DMS 273 (cell line): ENCODE measurements around the gene FBXW4.

Experiments used
- DNase-seq: peaks from one replicate; lab custom pipeline; 2025; ENCODE audit not compliant: unreplicated experiment; lab: John Stamatoyannopoulos, UW

The FBXW4 gene

DNA sequence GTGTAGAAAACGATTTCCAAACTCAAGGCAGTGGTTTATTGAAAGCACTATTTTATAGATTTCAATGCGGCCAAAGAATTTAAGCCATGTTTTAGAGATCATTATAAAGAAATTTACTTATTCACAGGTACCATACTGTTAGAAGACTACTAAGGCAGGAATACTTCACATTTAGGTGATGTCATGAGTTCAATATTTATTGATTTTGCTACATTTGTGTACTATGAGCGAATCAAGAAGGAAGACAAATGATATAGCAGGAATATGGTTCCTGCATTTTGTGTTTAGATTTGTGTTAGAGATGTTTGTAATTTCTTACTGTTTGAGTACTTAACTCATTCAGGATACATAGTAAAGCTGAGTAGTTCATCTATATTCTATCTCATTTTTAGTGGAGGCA, 1.7 kb upstream of the FBXW4 start:
- DNase-seq: no peak

DNA sequence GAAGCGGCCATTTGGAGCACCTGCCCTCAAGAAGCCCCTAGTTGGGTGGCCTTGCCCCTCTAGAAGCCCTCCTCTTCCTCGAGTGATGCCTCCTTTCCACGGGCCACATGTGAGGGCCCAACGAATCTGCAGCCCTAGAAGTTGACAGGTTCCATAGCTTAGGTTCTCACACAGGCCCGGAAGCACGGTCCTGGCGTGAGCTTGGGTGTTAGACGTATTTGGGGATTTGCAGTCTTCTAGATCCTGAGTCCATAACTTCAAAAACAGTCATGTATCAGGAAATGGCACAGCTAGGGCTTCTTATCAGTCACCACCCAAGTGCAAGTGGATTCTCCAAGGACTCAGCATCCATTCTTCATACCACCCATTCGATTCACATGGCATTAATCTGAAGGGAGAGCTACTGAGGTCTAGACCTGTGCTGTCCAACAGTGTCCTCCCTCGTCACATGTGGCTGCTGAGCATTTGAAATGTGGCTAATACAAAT, 477 bp upstream of the FBXW4 start:
- peak; percentile 40 for DNase-seq

DNA sequence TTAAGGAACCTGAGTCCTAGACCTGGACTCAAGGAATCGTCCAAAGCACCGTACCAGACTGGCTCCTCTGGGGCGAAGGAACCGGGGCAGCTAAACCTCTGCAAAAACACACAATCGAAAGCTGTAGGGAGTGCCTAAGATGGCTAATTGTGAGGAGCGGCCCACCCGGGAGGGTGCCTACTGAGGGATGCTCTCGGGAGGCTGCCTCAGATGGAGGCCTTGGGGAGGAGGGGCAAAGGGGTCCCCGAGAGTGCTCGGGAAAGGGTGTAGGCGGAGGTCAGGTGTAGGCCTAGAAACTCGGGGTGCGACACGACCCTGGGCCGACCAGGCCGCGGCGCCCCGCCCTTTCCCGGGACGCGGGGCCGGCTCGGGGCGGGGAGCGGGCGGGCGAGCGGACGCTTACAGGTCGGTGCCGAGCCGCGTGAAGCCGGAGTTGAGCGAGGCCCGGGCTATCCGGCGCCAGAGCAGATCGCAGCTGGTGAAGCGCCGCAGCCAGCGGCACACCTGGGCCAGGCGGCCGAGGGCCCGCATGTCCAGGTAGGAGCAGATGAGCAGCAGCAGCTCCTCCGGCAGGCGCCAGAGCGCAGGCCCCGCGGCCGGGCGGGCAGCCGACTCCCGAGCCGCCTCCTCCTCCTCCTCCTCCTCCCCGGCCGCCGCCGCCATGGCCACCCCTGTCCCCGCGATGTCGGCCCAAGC, 844 bp downstream of the FBXW4 start:
- DNase-seq: peak; percentile 73

DNA sequence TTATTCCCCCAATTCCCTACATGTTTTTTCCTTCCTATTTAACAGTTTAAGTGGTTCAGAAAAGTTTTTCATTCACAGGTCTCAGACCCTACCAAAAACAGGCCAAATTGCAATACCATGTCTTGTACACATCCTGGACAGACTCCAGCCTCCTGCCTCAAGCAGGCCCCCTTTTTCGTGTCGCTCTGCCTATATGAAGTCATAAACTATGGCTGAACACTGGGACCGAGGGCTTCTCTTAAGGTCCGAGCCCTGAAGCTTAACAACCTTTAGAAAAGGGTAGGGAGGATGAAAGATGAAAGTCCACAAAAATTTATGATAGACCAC, 1.4 kb downstream of the FBXW4 start:
- peak; percentile 73 for DNase-seq

DNA sequence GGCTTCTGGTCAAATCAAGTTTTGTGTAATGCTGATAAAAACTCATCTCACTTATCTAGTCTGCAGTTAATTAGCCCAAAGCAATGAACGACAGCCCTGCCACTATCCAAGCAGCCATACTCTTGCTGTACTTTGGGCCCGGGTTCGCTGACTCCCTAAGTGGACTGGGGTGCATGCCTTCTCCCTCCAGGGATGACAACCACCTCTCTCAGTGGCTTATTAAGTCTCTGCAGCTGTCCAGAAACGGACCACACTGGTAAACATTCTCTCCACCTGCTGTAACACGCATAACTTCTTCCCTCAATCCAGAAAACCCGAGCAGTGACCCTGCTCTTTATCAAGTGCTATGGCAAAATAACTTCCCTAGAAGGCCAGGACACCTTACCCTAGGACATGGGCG, 3.9 kb downstream of the FBXW4 start:
- no peak for DNase-seq

DNA sequence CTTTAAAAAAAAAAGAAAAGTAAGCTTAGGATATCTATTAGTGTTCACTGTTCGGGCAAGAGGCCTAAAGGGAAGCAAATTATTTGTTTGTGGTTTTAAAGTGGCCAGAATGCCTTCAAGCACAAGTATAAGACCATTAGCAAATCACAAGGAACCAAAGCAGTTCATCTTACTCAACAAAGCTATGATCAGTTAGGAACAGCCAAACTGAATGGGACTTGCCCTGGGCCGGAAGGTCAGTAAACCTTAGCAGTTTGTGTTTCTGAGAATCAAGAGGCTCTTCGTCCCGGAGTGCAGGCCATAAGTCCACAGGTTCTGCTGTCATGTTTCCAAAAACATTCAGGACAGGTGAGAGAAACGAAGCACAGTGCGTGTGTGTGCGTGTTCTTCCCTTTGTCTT, 4.5 kb downstream of the FBXW4 start:
- DNase-seq: no peak

DNA sequence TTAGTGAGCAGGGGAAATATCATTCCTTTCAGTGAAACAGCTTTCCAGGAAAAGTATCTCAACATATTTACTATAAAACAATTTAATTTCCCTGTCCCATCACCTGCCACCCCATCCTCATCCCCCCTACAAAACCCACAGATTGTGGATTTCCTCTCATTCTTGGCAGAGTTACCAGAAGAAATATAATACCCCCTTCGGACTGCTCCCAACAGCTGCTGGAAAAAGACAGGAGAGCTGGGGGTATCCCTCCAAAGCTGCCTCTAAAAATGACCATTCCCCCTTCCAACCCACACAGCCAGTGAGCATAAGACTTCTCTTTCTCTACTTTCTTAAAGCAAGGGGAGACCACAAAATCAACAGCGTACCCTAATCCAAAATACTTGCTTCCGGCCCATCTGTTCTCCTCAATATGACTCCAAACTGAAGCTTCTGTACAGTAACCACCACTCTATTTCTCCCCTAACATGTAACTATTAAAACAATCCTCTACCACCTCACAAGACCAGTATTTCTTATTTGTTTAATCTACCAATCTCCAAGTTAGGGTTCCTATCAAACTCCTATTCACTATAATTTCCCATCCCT, 7.8 kb downstream of the FBXW4 start:
- peak; percentile 70 for DNase-seq

DNA sequence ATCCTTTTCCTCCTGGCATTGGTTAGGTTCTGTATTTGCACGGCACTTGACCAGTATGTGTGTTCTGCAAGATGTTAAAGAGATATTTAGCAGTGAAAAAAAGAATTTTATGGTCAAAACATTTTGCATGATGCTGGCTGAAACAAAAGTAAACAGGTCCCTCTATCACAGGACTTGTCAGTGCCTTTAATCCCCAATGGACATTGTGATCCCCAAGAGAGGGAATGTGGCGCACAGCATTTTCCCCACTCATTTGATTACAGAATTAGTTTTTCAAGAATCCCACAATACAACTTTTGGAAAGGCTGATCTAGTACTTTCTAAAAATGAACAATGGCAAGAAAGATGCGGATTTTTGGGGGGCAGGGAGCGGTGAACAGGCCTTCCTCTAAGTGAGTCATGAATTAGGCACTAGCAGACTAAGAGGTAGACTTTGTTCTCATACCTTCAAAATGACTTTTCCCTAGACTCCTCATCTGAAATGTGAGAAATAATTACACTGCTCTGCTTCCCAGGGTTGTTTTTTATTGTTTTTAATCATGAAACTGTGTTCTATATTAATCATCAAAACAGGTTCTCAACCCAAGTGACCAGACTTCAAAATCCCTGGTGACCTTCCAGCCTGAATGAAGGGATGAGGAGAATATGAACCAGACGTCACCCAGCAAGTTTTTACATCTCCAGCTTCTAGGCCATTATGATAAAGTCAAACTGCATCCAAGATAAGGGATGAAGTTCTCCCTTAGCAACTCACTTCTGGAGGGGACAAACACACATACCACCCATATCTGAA, 8.6 kb downstream of the FBXW4 start:
- no peak for DNase-seq

DNA sequence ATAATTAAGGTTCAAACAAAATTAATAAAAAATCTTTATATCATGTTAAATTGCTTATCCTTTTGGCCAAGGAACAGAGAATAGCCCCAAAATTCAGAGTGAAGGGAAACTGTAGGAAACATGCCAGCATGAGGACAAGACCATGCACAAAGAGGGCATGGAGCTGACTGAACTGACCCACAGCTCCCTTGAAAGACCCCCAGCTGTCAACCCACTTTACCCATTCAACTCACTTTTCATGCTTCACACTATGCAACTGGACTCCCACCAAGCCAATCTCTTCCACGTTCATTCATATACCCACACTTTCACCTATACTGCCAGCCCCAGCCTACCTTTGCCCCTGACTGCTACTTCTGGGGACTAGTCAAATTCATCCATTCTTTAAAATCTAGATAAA, 10.2 kb downstream of the FBXW4 start:
- no peak for DNase-seq

DNA sequence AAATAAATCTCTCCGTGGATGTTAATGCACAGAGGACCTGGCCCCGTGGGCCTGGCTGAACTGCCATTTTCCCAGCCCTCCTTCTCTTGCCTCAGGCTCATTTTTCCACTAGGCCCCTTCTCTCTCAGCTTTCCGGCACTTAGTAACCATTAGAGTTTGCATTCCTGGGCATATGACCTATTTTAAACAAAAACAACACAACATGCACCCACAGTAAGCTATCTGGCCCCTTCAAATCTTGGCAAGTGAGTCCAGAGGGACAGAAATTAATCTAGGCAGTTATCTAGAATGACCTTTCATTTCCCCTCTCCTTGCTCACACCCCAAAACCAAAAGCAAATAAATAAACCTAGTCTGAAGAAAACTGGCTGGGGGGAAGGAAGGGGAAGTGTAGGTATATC, 11.7 kb downstream of the FBXW4 start:
- DNase-seq: no peak

DNA sequence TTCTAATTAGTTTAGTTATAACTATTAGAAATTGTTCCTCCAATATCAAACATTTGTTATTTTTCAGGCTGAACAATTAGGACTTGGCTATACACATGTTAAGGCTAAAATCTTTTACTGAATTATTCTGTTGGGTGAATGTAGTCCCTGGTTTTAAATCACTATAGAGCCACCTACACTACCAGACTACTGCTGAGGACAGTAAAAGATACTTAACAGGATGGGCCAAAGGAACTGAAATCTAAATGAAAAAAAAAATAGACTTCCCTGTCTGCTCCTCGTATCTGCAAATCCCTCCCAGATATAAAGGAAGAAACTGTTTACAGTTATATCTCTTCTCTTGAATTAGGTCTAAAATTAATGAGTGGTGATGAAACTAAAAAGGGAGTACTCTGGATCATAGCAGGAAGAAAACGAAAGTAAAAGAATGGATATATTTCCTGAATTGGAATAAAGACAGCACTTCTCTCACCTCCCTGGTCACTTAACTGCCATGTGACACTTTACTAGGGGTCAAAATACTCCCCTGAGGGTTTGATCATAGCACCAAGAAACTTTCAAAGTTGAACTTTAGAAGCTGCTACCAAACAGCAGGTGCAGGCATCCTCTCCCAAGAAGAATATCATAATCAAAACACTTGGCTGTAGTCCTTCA, 12.7 kb downstream of the FBXW4 start:
- DNase-seq: no peak

DNA sequence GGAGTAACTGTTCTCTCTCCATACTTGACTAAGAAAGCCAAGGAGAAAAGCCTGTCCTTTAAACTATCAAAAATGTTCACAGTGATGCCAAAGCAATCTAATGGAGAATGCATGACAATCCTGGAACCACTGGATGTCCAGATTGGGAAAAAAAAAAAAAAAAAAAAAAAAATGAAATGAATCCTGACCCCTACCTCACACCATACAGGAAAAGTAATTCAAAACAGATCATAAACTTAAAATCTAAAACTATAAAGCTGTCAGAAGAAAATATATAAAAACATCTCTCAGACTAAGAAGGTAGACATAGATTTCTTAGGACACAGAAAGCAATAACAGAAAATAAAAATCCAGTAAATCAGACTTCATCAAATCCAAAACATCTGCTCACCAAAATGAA, 18.4 kb downstream of the FBXW4 start:
- no peak for DNase-seq

DNA sequence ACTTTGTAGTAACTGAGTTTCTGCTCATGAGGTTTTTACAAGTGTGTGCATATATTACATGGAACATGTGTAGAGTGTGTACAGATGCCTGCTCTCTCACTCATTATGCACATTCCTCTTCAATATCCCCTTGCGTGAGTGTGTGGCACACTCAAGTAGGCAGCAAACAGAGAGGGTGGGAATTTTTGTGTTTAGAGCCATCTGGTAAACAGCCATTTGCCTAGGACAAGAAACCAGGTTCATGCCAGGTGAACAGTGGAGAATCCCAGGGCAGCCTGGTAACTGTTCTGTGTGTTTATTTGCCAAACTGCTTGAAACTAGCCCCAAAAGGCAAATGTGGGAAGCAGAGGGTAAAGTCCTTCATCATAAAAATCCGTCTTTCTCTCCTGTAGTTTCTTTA, 19.9 kb downstream of the FBXW4 start:
- DNase-seq: no peak

DNA sequence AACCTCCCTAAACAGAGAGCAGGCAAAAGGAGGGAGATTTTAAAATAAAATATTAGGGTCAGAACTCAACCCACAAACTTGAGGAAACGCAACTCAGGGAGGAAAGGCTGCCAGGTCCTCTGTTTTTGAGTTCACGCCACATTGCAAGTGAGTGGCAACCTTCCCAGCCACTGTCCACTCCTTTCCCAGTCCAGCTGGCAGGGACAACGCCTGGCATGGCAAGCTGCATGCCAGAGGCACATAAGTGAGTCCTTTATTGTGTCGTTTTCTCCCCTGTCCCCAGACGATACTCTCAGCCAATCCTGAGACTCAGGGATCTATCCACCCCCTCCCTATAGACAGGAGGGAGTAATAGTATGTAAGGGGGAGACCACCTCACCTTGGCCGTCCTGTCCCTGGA, 22.4 kb downstream of the FBXW4 start:
- DNase-seq: no peak

DNA sequence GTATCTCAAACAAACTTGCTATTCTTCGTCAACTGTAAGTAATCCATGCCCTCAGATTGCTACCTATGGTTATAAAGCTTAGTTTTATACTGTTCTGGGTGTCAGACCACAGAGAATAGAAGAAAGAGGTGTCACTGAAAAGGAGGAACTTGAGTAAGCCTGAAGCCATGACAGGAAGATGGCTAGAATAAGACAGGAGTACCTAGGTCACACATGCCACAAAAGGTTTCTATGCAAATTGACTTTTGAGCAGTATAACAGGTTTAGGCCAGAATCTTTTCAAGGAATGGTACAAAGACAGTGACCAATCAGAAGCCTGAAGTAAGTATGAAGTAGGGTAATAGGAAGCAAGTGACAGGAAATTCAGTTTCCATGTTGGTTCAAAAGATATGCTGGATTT, 23.5 kb downstream of the FBXW4 start:
- DNase-seq: no peak

DNA sequence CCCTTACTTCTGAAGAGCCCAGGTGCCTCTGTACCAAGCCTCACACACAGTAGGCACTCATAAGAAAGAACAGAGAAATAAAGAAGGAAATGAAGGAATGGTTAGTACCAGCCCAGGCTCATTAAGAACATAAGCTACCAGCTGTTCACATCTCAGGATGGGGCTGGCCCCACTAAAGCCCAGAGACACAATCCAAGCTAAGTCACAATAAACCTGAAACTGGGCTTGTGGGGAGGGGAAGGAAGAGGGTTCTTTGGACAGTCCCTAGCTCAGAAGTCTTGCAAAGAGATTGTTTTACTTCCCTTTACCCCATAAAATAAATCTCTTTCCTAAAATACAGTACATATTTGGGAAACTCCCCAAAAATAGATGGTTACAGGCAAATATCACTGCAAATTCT, 24.3 kb downstream of the FBXW4 start:
- DNase-seq: no peak

DNA sequence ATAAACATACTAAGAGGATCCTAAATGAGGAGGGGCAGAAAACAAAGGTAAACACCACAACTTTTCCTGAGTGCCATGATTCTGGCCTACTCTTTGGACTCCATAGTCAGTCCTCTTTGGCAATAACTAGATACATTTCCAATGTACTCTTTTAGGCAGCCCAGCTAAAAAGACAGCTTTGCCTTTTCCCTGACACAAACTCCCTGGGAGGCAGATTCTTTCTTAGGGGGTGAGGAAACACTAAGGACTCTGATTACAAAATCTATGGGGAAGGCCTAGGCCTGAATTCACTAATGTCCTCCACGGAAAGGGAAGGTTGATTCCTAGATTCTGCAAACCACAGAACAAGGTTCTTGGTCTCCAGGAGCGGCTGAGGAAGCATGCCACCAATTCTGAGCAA, 25.8 kb downstream of the FBXW4 start:
- DNase-seq: no peak

DNA sequence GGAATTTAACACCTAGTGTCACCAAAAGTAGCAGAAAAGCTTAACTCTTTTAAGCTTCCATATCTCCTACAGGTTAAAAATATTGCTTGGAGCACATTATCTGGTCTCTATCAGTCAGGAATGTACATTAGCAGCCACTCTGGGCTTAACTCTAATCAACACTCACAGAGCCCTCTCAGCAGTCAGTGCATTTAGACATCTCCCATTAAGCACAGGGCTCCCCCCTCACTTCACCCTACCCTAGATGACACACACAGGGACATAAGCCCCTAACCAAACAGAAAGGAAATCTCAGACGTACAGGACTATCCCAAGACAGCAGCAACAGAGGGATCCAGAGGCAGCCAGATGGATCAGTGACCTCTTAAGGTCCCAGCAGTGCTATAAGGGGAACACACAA, 26.4 kb downstream of the FBXW4 start:
- no peak for DNase-seq

DNA sequence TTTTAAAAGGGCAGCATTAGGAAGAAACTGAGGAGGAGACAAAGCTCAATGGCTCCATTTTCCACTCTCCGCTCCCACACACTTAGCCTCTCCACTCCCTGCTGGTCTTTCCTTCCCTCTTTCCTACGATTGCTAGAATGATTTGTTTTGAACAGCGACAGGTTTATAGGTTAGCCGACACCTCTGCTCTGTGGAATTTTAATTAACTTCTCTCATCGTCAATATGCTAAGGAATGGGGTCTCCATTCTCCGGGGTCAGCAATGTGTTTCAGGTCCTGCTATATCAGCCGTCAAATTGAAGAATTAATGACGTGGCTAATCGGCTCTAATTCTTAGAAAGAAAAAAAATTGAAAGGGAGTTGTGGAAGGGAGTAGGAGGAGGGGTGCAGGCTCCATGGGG, 28.9 kb downstream of the FBXW4 start:
- no peak for DNase-seq

DNA sequence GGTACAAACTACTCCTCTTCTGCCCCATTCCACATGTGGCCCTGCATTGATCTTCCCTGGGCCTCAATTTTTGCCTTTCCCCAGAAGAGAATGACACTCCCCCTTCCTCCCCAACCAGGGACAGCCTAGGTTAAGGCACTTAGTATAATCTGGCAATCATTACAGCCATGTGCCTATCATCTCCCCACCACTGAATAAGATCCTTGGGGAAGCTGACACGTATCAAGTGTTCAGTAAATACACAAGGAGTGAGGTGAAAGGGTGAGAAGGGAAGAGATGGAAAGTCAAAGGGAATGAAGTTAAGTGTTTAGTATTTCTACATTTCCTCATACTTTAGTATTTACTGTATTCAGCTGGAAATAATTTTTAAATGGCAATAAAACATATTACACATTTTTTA, 31.9 kb downstream of the FBXW4 start:
- DNase-seq: no peak

DNA sequence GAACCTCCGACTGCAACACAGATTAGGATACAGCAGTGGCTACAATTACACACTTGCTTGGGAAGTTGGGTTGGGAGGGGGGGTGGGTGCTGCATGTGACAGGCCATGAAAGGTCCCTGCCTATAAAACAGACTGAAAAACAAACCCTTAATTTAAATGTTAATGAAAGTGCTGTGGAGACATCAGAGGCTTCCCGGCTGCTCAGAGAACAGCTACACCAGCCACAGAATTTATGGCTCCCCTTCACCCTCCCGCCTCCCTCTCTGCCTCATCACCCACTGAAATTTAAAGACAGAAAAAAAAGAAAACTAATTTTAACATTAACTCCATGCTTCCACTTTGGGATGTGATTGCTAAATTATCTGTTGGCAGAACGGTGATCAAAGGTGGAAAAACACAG, 34.7 kb downstream of the FBXW4 start:
- DNase-seq: no peak

DNA sequence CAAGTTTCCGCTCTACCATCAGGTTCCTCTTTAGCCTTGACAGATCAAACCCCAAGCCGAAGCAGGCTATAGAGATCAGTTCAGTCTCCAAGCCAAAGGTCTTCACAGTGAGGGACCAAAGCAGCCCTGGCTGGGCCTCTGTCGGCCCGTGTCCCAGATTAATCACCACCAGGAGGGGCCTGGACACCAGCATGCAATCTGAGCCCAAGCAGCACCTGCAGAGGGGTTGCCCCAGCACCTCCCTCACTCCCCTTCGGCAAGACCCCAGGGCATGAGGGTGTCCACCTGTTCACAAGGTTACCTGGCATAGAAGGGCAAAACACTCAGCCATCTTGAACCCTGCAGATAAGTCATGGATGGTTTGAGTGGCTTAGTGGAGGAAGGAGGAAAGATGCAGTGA, 36.0 kb downstream of the FBXW4 start:
- DNase-seq: no peak
